ENCODE measurements around the gene EHD2.

The EHD2 gene

DNA sequence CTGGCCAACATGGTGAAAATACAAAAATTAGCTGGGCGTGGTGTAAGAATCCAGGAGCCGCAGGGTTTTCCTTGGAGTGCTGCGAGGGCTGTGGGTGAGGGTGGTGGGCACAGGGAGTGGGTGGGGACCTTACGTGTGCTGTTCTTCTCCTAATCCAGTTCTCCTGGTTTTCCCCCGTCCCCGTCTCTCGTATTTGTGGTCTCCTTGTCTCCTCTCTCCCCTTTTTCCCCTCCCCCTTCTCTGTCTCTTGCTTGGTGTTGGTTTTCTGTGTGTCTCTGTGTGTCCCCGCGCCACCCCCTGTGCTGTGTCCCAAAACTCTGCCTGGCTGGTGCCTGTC is 67.0 kb downstream of the EHD2 start:
- TF ChIP-seq EGR1 (IDR thresholded peaks at IDR 0.05) = no peak
- TF ChIP-seq RAD21 (IDR thresholded peaks at IDR 0.05; ENCODE audit: low read depth) = no peak
- no peak for TF ChIP-seq CEBPB (IDR thresholded peaks at IDR 0.05)
- no peak for TF ChIP-seq ZBTB7A (IDR thresholded peaks at IDR 0.05; ENCODE audit: low read depth)
- no peak for TF ChIP-seq TCF12 (IDR thresholded peaks at IDR 0.05; ENCODE audit: low read depth)
- TF ChIP-seq EP300 (IDR thresholded peaks at IDR 0.05; ENCODE audit: borderline replicate concordance) = no peak
- TF ChIP-seq, protein P1, sequence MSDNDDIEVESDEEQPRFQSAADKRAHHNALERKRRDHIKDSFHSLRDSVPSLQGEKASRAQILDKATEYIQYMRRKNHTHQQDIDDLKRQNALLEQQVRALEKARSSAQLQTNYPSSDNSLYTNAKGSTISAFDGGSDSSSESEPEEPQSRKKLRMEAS (IDR thresholded peaks at IDR 0.05) = no peak
- no peak for TF ChIP-seq FOXM1 (IDR thresholded peaks at IDR 0.05; ENCODE audit: borderline replicate concordance, low read depth)
- no peak for TF ChIP-seq TAF1 (IDR thresholded peaks at IDR 0.05; ENCODE audit: low read depth)
- no peak for TF ChIP-seq TEAD4 (IDR thresholded peaks at IDR 0.05)
- TF ChIP-seq CREB1 (IDR thresholded peaks at IDR 0.05; ENCODE audit: low read depth) = no peak
- TF ChIP-seq, protein P2, sequence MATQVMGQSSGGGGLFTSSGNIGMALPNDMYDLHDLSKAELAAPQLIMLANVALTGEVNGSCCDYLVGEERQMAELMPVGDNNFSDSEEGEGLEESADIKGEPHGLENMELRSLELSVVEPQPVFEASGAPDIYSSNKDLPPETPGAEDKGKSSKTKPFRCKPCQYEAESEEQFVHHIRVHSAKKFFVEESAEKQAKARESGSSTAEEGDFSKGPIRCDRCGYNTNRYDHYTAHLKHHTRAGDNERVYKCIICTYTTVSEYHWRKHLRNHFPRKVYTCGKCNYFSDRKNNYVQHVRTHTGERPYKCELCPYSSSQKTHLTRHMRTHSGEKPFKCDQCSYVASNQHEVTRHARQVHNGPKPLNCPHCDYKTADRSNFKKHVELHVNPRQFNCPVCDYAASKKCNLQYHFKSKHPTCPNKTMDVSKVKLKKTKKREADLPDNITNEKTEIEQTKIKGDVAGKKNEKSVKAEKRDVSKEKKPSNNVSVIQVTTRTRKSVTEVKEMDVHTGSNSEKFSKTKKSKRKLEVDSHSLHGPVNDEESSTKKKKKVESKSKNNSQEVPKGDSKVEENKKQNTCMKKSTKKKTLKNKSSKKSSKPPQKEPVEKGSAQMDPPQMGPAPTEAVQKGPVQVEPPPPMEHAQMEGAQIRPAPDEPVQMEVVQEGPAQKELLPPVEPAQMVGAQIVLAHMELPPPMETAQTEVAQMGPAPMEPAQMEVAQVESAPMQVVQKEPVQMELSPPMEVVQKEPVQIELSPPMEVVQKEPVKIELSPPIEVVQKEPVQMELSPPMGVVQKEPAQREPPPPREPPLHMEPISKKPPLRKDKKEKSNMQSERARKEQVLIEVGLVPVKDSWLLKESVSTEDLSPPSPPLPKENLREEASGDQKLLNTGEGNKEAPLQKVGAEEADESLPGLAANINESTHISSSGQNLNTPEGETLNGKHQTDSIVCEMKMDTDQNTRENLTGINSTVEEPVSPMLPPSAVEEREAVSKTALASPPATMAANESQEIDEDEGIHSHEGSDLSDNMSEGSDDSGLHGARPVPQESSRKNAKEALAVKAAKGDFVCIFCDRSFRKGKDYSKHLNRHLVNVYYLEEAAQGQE (IDR thresholded peaks at IDR 0.05; ENCODE audit: low read depth) = no peak
- TF ChIP-seq YY1 (IDR thresholded peaks at IDR 0.05; ENCODE audit: low read depth) = no peak
- TF ChIP-seq, protein P3, sequence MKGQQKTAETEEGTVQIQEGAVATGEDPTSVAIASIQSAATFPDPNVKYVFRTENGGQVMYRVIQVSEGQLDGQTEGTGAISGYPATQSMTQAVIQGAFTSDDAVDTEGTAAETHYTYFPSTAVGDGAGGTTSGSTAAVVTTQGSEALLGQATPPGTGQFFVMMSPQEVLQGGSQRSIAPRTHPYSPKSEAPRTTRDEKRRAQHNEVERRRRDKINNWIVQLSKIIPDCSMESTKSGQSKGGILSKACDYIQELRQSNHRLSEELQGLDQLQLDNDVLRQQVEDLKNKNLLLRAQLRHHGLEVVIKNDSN (IDR thresholded peaks at IDR 0.05) = no peak
- TF ChIP-seq NFIC (IDR thresholded peaks at IDR 0.05) = no peak

DNA sequence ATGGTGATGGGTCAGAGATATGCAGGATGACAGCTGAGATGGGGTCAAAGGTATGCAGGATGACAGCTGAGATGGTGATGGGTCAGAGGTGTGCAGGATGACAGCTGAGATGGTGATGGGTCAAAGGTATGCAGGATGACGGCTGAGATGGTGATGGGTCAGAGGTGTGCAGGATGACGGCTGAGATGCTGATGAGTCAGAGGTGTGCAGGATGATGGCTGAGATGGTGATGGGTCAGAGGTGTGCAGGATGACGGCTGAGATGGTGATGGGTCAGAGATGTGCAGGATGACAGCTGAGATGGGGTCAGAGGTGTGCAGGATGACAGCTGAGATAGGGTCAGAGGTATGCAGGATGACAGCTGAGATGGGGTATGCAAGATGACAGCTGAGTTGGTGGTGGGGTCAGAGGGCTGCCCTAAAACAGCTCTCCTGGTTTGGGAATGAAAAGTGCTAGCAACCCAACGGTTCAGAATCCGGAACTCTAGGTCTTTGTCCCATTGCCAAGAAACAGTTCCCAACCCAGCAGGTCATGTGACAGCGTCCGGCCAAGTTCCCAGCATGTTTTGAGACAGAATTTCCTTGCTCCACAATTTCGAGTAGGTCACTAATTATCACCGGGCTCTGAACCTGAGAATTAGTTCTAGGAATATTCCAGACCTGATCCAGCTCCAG is 68.5 kb downstream of the EHD2 start:
- no peak for TF ChIP-seq CEBPB (IDR thresholded peaks at IDR 0.05)
- TF ChIP-seq NFIC (IDR thresholded peaks at IDR 0.05) = no peak
- TF ChIP-seq, protein P3 (IDR thresholded peaks at IDR 0.05) = 0 out of 2 replicates have a peak, but pooled peaks have one; percentile 13
- no peak for TF ChIP-seq EGR1 (IDR thresholded peaks at IDR 0.05)

DNA sequence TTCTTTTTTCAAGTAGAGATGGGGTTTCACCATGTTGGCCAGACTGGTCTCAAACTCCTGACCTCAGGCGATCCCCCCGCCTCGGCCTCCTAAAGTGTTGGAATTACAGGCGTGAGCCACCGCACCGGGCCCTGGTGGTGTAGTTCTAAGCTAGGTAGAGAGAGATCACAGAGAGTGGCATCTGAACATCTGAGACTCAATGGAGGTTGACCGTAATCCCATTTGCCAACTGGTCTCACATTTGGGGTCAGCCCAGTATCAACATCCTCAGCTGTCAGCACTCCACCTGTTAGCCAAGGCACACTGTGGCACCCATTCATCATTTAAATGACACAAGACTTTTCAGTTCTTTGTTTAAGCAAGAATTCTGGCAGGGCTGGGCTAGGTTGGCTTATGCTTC is 73.3 kb downstream of the EHD2 start:
- no peak for TF ChIP-seq ZBTB7A (IDR thresholded peaks at IDR 0.05; ENCODE audit: low read depth)
- TF ChIP-seq, protein P1 (IDR thresholded peaks at IDR 0.05) = no peak

DNA sequence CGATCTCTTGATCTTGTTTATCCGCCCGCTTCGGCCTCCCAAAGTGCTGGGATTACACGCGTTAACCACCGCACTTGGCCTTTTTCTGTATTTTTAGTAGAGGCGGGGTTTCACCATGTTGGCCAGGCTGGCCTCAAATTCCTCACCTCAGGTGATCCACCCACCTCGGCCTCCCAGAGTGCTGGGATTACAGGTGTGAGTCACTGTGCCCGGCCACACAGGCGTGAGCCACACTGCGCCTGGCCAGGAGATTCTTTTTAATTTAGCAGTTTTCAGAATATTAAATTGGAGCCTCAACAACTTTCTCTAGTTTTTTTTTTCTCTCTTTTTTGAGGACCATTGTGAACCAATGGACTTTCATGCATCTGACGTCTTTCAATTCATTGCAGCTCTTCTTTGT is 76.6 kb downstream of the EHD2 start:
- TF ChIP-seq, protein P1 (IDR thresholded peaks at IDR 0.05) = peak; percentile 45
- peak; percentile 54; the same call in 1 of the 2 replicates for TF ChIP-seq EGR1 (IDR thresholded peaks at IDR 0.05)

DNA sequence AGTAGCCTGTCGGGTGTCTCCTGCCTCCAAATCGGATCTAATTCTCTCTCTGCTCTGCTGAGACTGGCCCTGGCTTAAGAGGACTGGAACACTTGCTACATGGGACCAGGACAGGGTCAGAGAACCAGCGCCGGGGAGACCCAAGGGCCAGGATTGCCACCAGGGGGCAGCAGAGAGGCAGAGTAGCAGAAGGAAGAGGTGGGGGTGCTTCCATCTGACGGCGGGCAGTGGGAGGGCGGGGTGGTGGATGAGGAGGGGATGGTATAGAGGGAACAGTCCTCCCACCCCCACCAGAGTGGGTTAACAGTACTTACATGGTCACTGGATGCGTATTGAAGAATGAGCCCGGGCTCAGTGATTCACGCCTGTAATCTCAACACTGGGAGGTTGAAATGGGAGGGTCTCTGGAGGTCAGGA is 77.2 kb downstream of the EHD2 start:
- TF ChIP-seq, protein P3 (IDR thresholded peaks at IDR 0.05) = no peak
- TF ChIP-seq ZBTB7A (IDR thresholded peaks at IDR 0.05; ENCODE audit: low read depth) = peak; percentile 68; the same call in 1 of the 2 replicates
- TF ChIP-seq CREB1 (IDR thresholded peaks at IDR 0.05; ENCODE audit: low read depth) = no peak
- peak; percentile 60 for TF ChIP-seq RAD21 (IDR thresholded peaks at IDR 0.05; ENCODE audit: low read depth)
- TF ChIP-seq, protein P1 (IDR thresholded peaks at IDR 0.05) = no peak
- no peak for TF ChIP-seq EP300 (IDR thresholded peaks at IDR 0.05; ENCODE audit: borderline replicate concordance)
- TF ChIP-seq TAF1 (IDR thresholded peaks at IDR 0.05; ENCODE audit: low read depth) = no peak

DNA sequence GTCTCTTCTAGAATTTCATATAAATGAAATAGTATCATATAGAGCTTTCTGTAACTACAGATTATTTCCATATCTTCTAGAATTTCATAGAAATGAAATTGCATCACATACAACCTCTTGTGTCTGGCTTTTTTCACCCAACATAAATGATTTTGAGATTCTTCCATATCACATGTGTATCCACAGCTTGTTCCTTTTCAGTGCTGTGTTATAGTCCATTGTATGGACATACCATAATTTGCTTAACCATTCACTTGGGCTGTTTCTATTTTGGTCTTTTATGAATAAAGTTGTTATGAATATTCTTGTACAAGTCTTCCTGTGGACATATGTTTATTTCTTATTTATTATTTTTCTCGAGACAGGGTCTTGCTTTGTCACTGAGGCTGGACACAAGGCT is 79.4 kb downstream of the EHD2 start:
- TF ChIP-seq RAD21 (IDR thresholded peaks at IDR 0.05; ENCODE audit: low read depth) (no peak), YY1 (IDR thresholded peaks at IDR 0.05; ENCODE audit: low read depth) (no peak), FOXM1 (IDR thresholded peaks at IDR 0.05; ENCODE audit: borderline replicate concordance, low read depth) (no peak), EGR1 (IDR thresholded peaks at IDR 0.05) (no peak), EP300 (IDR thresholded peaks at IDR 0.05; ENCODE audit: borderline replicate concordance) (no peak), NFIC (IDR thresholded peaks at IDR 0.05) (no peak), TAF1 (IDR thresholded peaks at IDR 0.05; ENCODE audit: low read depth) (no peak), TCF12 (IDR thresholded peaks at IDR 0.05; ENCODE audit: low read depth) (no peak), ZBTB7A (IDR thresholded peaks at IDR 0.05; ENCODE audit: low read depth) (no peak), CREB1 (IDR thresholded peaks at IDR 0.05; ENCODE audit: low read depth) (no peak), TEAD4 (IDR thresholded peaks at IDR 0.05) (no peak), CEBPB (IDR thresholded peaks at IDR 0.05) (no peak)
- TF ChIP-seq, protein P1 (IDR thresholded peaks at IDR 0.05) = no peak
- TF ChIP-seq, protein P3 (IDR thresholded peaks at IDR 0.05) = no peak
- TF ChIP-seq, protein P2 (IDR thresholded peaks at IDR 0.05; ENCODE audit: low read depth) = no peak

All from Ishikawa (cell line).